Hepatocyte (in vitro differentiated cells): ENCODE results near the gene KCND2. TPM values are rescaled to one million over a fixed set of nuclear protein-coding genes. Genes with fewer than 3 reads are reported as not detected.
"Not testable (repeated sequence)": the region's sequence is repeated elsewhere in the genome, so short reads cannot be mapped to it uniquely, and the experiment has no call there.

ENCODE experiments used
- DNase-seq: peaks from one replicate; pipeline ENCODE4 v3.0.0-alpha.2; 2016; ENCODE audit warnings: low spot score
- H2AFZ ChIP-seq: fragments of 200-600 bp; sonication (generic); 2 replicates; pipeline ENCODE4 v1.6.0; 2016; ENCODE audit warnings: antibody characterized with exemption, mild to moderate bottlenecking
- H3K27ac ChIP-seq: fragments of 200-600 bp; sonication (generic); 2 replicates; pipeline ENCODE4 v1.5.1; 2016; ENCODE audit warnings: mild to moderate bottlenecking
- H3K27me3 ChIP-seq: fragments of 200-600 bp; sonication (generic); 2 replicates; pipeline ENCODE4 v1.6.1; 2016
- H3K36me3 ChIP-seq: fragments of 200-600 bp; sonication (generic); replicated peaks from 2 replicates; pipeline ENCODE4 v1.5.1; 2016; ENCODE audit warnings: low read depth; ENCODE audit not compliant: insufficient read depth
- H3K4me1 ChIP-seq: fragments of 200-600 bp; sonication (generic); 2 replicates; pipeline ENCODE4 v1.5.1; 2016; ENCODE audit warnings: mild to moderate bottlenecking, moderate library complexity; ENCODE audit not compliant: insufficient read depth
- H3K4me2 ChIP-seq: fragments of 200-600 bp; sonication (generic); 2 replicates; pipeline ENCODE4 v1.6.0; 2016
- H3K4me3 ChIP-seq: fragments of 200-600 bp; sonication (generic); 2 replicates; pipeline ENCODE4 v1.5.1; 2016; ENCODE audit warnings: mild to moderate bottlenecking
- H3K79me2 ChIP-seq: fragments of 200-600 bp; sonication (generic); 2 replicates; pipeline ENCODE4 v1.6.0; 2017; ENCODE audit warnings: mild to moderate bottlenecking
- H3K9me2 ChIP-seq: fragments of 200-600 bp; sonication (generic); replicated peaks from 2 replicates; pipeline ENCODE4 v1.6.0; 2017; ENCODE audit warnings: mild to moderate bottlenecking; ENCODE audit not compliant: insufficient read depth
- H3K9me3 ChIP-seq: fragments of 200-600 bp; sonication (generic); 2 replicates; pipeline ENCODE4 v1.5.1; 2016; ENCODE audit warnings: low read depth, mild to moderate bottlenecking
- H4K20me1 ChIP-seq: fragments of 200-600 bp; sonication (generic); 2 replicates; pipeline ENCODE4 v1.6.0; 2016; ENCODE audit warnings: mild to moderate bottlenecking; ENCODE audit not compliant: insufficient read depth, poor library complexity, severe bottlenecking
- EZH2 ChIP-seq: fragments of 200-600 bp; sonication (generic); IDR thresholded peaks from 2 replicates; pipeline ENCODE4 v1.6.1; 2016; ENCODE audit warnings: antibody characterized with exemption, mild to moderate bottlenecking, borderline replicate concordance
- EZH2phosphoT487 ChIP-seq: fragments of 200-600 bp; sonication (generic); IDR thresholded peaks from one replicate; pipeline ENCODE4 v1.6.1; 2018; ENCODE audit warnings: antibody characterized with exemption, mild to moderate bottlenecking, low read depth, moderate library complexity; ENCODE audit not compliant: unreplicated experiment, severe bottlenecking
- whole genome bisulfite sequencing: methylation state at CpG from one replicate; pipeline ENCODE4 v1.1.6; 2016; ENCODE audit warnings: low lambda C conversion rate; ENCODE audit errors: missing lambda C conversion rate; 5-methylcytosine and 5-hydroxymethylcytosine counted together
- polyA plus RNA-seq: library from polyadenylated mRNA; unstranded; fragments of >200 nt; fragmentation: Nextera tagmentation; extraction: Ambion mirVana; gene quantifications from 2 replicates; pipeline ENCODE4 v1.2.1, GENCODE V29; 2016
- total RNA-seq: library from RNA; depleted of rRNA; stranded (reverse); fragments of >200 nt; gene quantifications from 2 replicates; pipeline ENCODE4 v1.2.3, GENCODE V29; 2014
- TF ChIP-seq, protein P1 (sequence below): fragments of 200-600 bp; sonication (generic); IDR thresholded peaks from 2 replicates; pipeline ENCODE4 v1.5.1; 2016; ENCODE audit warnings: antibody characterized with exemption, mild to moderate bottlenecking; ENCODE audit not compliant: poor library complexity

Gene KCND2
- total and polyA plus RNA-seq, 2 experiments from 2014 or later, result 0.58 to 3.6 TPM

DNA sequence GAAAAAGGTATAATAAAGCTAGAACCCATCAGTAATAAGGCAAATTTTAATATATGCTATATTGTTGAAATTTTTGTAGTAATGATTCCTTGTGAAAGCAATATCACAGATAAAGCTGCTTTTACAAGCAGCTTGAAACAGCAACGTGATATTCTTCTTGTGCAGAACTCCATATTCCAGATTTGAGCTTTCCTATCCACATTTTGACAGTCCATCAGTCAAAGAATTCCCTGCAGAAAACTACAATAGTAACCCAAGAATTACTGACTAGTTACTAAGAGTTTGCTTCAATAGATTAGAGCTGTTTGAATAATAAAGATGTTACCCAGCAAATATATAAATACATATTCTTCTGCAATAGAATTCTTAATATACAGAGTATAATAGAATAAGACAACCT, 291.2 kb downstream of the KCND2 start:
- 79% methylated on average over 1 of the region's 1 CpG for WGBS
- no peak for DNase-seq
- no peak overlapping the region for H3K4me3 ChIP-seq
- H3K27me3 ChIP-seq, result no peaks in the 10 kb centered on the region
- no peak overlapping the region for H3K4me2 ChIP-seq
- H4K20me1 ChIP-seq, result no peaks in the 10 kb centered on the region
- H2AFZ ChIP-seq, result no peak overlapping the region
- no peak for TF ChIP-seq EZH2phosphoT487
- no peaks in the 10 kb centered on the region for H3K9me2 ChIP-seq
- H3K36me3 ChIP-seq, result no peaks in the 10 kb centered on the region
- no peak overlapping the region for H3K27ac ChIP-seq
- H3K79me2 ChIP-seq, result no peaks in the 10 kb centered on the region
- no peaks in the 10 kb centered on the region for H3K4me1 ChIP-seq
- H3K9me3 ChIP-seq, result no peaks in the 10 kb centered on the region

DNA sequence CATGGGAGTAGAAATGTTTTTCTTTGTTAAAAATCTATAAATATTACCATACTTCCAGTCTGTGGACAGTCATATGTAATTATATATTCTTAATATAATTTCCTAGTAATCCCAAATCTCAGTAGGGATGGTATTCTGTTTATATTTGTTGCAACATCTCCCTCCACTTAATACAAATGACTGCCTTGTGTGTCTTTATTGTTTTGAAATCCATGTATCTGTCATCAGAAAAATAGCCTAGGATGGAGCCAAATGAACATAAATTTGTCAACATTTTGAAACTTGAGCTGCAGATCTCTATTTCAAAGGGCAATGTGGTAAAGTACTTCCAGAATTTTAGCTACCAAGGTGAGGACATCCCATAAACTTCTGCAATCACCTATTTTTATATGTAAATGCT, 294.2 kb downstream of the KCND2 start:
- H3K27ac ChIP-seq, result no peak overlapping the region
- H3K9me3 ChIP-seq, result no peaks in the 10 kb centered on the region
- H3K4me3 ChIP-seq, result no peak overlapping the region
- H3K36me3 ChIP-seq, result no peaks in the 10 kb centered on the region
- no peaks in the 10 kb centered on the region for H3K79me2 ChIP-seq
- H2AFZ ChIP-seq, result no peak overlapping the region
- H3K4me2 ChIP-seq, result no peak overlapping the region
- H4K20me1 ChIP-seq, result no peaks in the 10 kb centered on the region
- H3K4me1 ChIP-seq, result no peaks in the 10 kb centered on the region
- TF ChIP-seq, protein P1, sequence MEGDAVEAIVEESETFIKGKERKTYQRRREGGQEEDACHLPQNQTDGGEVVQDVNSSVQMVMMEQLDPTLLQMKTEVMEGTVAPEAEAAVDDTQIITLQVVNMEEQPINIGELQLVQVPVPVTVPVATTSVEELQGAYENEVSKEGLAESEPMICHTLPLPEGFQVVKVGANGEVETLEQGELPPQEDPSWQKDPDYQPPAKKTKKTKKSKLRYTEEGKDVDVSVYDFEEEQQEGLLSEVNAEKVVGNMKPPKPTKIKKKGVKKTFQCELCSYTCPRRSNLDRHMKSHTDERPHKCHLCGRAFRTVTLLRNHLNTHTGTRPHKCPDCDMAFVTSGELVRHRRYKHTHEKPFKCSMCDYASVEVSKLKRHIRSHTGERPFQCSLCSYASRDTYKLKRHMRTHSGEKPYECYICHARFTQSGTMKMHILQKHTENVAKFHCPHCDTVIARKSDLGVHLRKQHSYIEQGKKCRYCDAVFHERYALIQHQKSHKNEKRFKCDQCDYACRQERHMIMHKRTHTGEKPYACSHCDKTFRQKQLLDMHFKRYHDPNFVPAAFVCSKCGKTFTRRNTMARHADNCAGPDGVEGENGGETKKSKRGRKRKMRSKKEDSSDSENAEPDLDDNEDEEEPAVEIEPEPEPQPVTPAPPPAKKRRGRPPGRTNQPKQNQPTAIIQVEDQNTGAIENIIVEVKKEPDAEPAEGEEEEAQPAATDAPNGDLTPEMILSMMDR, result no peak
- TF ChIP-seq EZH2phosphoT487 (no peak), EZH2 (no peak)
- DNase-seq, result no peak
- H3K27me3 ChIP-seq, result no peaks in the 10 kb centered on the region
- H3K9me2 ChIP-seq, result no peaks in the 10 kb centered on the region

DNA sequence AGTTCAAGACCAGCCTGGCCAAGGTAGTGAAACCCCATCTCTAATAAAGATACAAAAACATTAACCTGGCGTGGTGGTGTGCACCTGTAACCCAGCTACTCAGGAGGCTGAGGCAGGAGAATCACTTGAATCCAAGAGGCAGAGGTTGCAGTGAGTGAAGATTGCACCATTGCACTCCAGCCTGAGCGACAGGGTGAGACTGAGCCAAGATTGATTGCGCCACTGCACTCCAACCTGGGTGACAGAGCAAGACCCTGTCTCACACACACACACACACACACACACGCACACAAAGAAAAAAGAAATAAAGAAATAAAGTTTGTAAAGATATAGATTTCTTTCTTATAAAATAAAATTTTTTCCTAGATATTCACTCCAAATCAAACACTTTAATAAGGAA, 305.7 kb downstream of the KCND2 start:
- not testable (repeated sequence) for DNase-seq, H3K4me3 ChIP-seq
- 93% methylated on average over 4 of the region's 4 CpGs for WGBS

DNA sequence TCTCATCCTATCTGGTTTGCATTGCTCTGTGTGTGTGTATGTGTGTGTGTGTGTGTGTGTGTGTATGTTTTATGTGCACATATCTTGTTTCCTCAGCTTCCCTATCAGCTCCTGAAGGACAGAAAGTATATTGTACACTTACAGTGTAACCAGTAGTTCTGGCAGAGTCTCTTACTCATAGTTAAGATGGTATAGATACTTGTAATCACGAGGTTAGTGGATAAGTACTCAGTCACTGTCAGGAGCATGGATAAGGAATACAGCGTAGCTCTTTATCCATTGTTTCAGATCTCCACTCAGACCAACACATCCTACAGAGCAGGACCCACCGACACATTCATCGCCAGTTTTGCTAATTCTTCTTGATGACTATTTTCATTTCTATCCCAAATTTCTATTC, 309.9 kb downstream of the KCND2 start:
- H3K9me3 ChIP-seq, result no peaks in the 10 kb centered on the region
- no peak for TF ChIP-seq EZH2phosphoT487
- TF ChIP-seq, protein P1, result no peak

More for the DNA sequence above, 305.7 kb downstream of the KCND2 start:
- H3K79me2 ChIP-seq, H3K4me1 ChIP-seq, H4K20me1 ChIP-seq, H3K27ac ChIP-seq, H3K27me3 ChIP-seq, H3K36me3 ChIP-seq, H3K4me2 ChIP-seq, H3K9me3 ChIP-seq, H2AFZ ChIP-seq, H3K9me2 ChIP-seq: not testable (repeated sequence)

More for the DNA sequence above, 309.9 kb downstream of the KCND2 start:
- Histone ChIP-seq H3K4me3 (no peak overlapping the region), H3K4me1 (no peaks in the 10 kb centered on the region), H4K20me1 (no peaks in the 10 kb centered on the region), H3K27ac (no peak overlapping the region), H3K27me3 (no peaks in the 10 kb centered on the region), H3K4me2 (no peak overlapping the region), H2AFZ (no peak overlapping the region), H3K36me3 (no peaks in the 10 kb centered on the region), H3K79me2 (no peaks in the 10 kb centered on the region), H3K9me2 (no peaks in the 10 kb centered on the region)
- WGBS, result 82% methylated on average over 4 of the region's 4 CpGs
- no peak for DNase-seq
